ENCODE results near the gene SYMPK. TPM values are rescaled to one million over a fixed set of nuclear protein-coding genes. Genes with fewer than 3 reads are reported as not detected.

SYMPK gene
- total and polyA plus RNA-seq, 2 experiments from 2014 or later = 33.4 to 41.6 TPM

DNA sequence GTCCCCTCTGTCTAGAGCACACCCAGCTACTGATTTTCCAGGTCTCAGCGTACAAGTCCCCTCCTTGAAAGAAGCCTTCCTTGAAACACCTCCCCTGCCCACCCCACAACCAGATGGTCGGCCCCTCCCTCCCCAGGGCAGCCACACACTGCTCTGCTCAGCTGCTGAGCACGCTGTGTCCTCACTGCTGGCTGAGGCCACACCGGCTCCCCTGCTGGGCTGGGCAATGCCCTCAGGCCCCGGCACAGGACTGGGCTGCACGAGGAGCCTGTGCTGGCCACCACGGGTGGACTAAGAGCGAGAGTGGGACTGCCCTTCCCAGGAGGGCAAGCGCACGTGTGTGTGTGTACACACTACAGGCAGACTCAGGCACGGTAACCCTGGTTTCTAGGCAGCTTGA lies 36.0 kb downstream of the SYMPK start:
- DNase-seq (ENCODE audit: low spot score) = no peak
- no peak overlapping the region for H3K27ac ChIP-seq
- H3K4me3 ChIP-seq = no peak overlapping the region
- H3K27me3 ChIP-seq = no peaks in the 10 kb centered on the region
- no peaks in the 10 kb centered on the region for H4K20me1 ChIP-seq (ENCODE audit: insufficient read depth, poor library complexity, severe bottlenecking)
- no peaks in the 10 kb centered on the region for H3K9me3 ChIP-seq (ENCODE audit: low read depth)
- H3K9me2 ChIP-seq (replicated peaks; ENCODE audit: insufficient read depth) = no peaks in the 10 kb centered on the region
- no peaks in the 10 kb centered on the region for H3K4me1 ChIP-seq (ENCODE audit: insufficient read depth)
- TF ChIP-seq EZH2 (IDR thresholded peaks at IDR 0.05; ENCODE audit: borderline replicate concordance) (no peak), EZH2phosphoT487 (IDR thresholded peaks at IDR 0.05; ENCODE audit: low read depth, severe bottlenecking, unreplicated experiment) (no peak)
- TF ChIP-seq, protein P1, sequence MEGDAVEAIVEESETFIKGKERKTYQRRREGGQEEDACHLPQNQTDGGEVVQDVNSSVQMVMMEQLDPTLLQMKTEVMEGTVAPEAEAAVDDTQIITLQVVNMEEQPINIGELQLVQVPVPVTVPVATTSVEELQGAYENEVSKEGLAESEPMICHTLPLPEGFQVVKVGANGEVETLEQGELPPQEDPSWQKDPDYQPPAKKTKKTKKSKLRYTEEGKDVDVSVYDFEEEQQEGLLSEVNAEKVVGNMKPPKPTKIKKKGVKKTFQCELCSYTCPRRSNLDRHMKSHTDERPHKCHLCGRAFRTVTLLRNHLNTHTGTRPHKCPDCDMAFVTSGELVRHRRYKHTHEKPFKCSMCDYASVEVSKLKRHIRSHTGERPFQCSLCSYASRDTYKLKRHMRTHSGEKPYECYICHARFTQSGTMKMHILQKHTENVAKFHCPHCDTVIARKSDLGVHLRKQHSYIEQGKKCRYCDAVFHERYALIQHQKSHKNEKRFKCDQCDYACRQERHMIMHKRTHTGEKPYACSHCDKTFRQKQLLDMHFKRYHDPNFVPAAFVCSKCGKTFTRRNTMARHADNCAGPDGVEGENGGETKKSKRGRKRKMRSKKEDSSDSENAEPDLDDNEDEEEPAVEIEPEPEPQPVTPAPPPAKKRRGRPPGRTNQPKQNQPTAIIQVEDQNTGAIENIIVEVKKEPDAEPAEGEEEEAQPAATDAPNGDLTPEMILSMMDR (IDR thresholded peaks at IDR 0.05; ENCODE audit: poor library complexity) = no peak
- H3K36me3 ChIP-seq (replicated peaks; ENCODE audit: insufficient read depth, low read depth) = no peaks in the 10 kb centered on the region
- H3K4me2 ChIP-seq = no peak overlapping the region
- H3K79me2 ChIP-seq = no peaks in the 10 kb centered on the region
- no peak overlapping the region for H2AFZ ChIP-seq
- WGBS (ENCODE audit: low lambda C conversion rate, missing lambda C conversion rate) = 93% methylated on average over 9 of the region's 11 CpGs

DNA sequence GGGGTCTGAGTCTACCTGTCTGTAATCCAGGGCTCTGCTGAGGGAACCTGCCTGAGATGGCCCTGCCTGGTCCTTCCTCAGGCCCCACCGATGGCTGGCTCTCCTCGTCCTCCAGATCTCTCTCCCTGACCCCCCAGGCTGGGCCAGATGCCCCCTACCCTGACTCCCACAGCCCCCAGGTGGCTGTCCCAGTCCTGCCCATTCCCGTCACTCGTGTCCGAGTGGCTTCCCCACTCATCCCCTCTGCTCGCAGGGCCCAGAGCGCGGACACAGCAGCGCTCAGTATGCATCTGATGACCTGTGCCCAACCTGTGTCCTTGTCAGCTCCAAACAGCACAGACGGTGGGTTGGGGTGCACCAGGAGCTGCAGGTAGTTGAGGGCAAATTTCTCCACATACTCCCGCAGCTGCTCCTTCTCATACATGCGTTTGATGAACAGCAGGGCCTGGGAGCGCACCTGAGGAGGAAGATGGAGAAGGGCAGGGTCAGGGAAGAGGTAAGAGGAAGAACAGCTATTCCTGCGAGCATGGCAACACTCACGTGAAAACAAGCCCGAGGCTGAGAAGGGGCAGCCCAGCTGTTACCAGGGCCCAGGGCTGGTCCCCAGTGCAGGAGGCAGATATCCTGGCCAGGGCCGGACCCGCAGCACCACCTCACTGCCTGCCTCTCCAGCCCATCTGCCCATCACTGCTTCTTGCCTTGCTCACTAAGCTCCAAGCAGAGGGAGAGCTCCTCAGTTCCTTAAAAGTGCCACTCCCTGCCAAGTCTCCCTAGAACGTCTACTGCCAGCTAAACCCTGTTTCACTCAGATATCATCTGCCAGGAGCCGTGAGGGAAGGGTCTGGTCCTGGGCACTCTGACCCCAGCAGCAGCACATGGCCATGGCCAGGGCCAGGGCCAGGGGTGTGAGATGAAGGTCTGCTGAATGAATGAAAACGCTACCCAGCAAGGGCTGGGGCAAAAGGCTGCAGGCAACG lies 36.7 kb downstream of the SYMPK start:
- TF ChIP-seq EZH2phosphoT487 (IDR thresholded peaks at IDR 0.05; ENCODE audit: low read depth, severe bottlenecking, unreplicated experiment) (no peak), EZH2 (IDR thresholded peaks at IDR 0.05; ENCODE audit: borderline replicate concordance) (no peak)
- TF ChIP-seq, protein P1 (IDR thresholded peaks at IDR 0.05; ENCODE audit: poor library complexity) = no peak
- no peak for DNase-seq (ENCODE audit: low spot score)
- no peaks in the 10 kb centered on the region for H3K4me1 ChIP-seq (ENCODE audit: insufficient read depth)
- no peaks in the 10 kb centered on the region for H3K79me2 ChIP-seq
- H3K4me3 ChIP-seq = no peak overlapping the region
- H4K20me1 ChIP-seq (ENCODE audit: insufficient read depth, poor library complexity, severe bottlenecking) = no peaks in the 10 kb centered on the region
- WGBS (ENCODE audit: low lambda C conversion rate, missing lambda C conversion rate) = 91% methylated on average over 21 of the region's 22 CpGs
- H3K27ac ChIP-seq = no peak overlapping the region
- H3K36me3 ChIP-seq (replicated peaks; ENCODE audit: insufficient read depth, low read depth) = no peaks in the 10 kb centered on the region
- no peak overlapping the region for H2AFZ ChIP-seq
- no peaks in the 10 kb centered on the region for H3K9me2 ChIP-seq (replicated peaks; ENCODE audit: insufficient read depth)
- no peaks in the 10 kb centered on the region for H3K9me3 ChIP-seq (ENCODE audit: low read depth)
- H3K4me2 ChIP-seq = no peak overlapping the region
- H3K27me3 ChIP-seq = no peaks in the 10 kb centered on the region

DNA sequence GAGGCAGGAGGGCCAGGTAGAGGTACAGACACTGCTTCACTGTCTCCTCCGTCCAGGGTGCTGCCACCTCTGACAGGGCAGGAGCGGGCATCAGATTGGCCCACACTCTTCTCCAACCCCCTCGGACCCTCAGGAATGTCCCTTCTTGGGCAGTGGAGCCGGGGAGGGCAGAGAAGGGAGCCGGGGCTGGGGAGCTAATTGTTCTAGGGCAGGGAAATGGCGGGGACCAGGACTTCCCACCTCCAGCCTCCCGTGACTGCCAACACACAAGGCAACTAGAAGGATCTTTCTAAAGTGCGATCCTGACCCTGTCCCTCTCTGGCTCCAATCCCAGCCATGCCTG lies 37.7 kb downstream of the SYMPK start:
- no peak overlapping the region for H3K27ac ChIP-seq
- H3K4me3 ChIP-seq = no peak overlapping the region
- no peak for DNase-seq (ENCODE audit: low spot score)
- no peak overlapping the region for H3K4me2 ChIP-seq
- H3K9me3 ChIP-seq (ENCODE audit: low read depth) = no peaks in the 10 kb centered on the region
- no peaks in the 10 kb centered on the region for H3K4me1 ChIP-seq (ENCODE audit: insufficient read depth)
- 100% methylated on average over 8 of the region's 8 CpGs for WGBS (ENCODE audit: low lambda C conversion rate, missing lambda C conversion rate)
- TF ChIP-seq EZH2 (IDR thresholded peaks at IDR 0.05; ENCODE audit: borderline replicate concordance) = no peak
- TF ChIP-seq EZH2phosphoT487 (IDR thresholded peaks at IDR 0.05; ENCODE audit: low read depth, severe bottlenecking, unreplicated experiment) = no peak
- TF ChIP-seq, protein P1 (IDR thresholded peaks at IDR 0.05; ENCODE audit: poor library complexity) = no peak
- H3K27me3 ChIP-seq = no peaks in the 10 kb centered on the region
- H2AFZ ChIP-seq = no peak overlapping the region
- H4K20me1 ChIP-seq (ENCODE audit: insufficient read depth, poor library complexity, severe bottlenecking) = no peaks in the 10 kb centered on the region
- no peaks in the 10 kb centered on the region for H3K9me2 ChIP-seq (replicated peaks; ENCODE audit: insufficient read depth)
- no peaks in the 10 kb centered on the region for H3K36me3 ChIP-seq (replicated peaks; ENCODE audit: insufficient read depth, low read depth)
- no peaks in the 10 kb centered on the region for H3K79me2 ChIP-seq

Measured in hepatocyte (in vitro differentiated cells).